Globus pallidus (tissue), 1 donor: ENCODE data around the gene RPS6KA1.
A peak's percentile ranks its signal among the peaks of the same experiment; 100 is the strongest.
"Not testable (repeated sequence)": the region's sequence is repeated elsewhere in the genome, so short reads cannot be mapped to it uniquely, and the experiment has no call there.

Experiments used
- DNase-seq: peaks from one replicate; pipeline ENCODE4 v3.0.0-alpha.2; 2015; ENCODE audit warnings: low spot score

RPS6KA1 gene

DNA sequence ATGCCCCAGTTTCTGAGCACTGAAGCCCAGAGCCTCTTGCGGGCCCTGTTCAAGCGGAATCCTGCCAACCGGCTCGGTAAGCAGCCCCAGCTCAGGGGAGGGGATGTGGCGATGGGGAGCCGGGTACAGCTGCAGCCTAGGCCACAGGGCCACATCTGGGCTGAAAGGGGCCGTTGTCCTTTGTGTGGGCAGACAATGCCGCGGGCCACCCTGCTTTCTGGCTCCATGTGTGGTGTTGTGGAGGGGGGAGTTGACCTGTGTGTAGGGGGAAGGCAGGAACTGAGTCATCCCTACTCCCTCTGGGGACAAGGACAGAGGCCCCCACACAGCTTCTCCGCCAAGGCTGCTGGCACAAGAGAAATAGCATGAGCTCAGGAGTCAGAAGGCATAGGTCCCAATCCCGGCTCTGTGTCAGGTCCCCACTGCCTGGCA is 26.0 kb downstream of the RPS6KA1 start:
- peak; percentile 99 for DNase-seq

DNA sequence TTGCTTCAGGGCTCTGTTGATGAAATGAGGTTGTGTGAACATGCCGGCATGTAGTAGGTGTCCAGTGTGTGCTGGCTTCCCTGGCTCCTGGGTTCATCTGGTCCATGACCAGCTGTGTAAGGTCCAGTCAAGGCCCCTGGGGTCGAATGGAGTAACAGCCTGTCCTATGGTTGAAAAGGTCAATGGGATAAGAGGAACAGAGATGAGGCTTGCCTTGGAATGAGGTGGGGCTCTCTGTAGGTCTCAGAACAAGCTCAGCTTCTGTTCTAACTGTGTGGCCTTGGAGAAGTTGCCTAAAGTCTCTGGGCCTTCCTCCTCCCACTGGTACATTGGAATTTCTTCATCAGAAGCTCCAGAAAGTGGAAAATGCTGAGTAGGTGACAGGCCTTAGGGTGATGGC is 26.6 kb downstream of the RPS6KA1 start:
- no peak for DNase-seq

DNA sequence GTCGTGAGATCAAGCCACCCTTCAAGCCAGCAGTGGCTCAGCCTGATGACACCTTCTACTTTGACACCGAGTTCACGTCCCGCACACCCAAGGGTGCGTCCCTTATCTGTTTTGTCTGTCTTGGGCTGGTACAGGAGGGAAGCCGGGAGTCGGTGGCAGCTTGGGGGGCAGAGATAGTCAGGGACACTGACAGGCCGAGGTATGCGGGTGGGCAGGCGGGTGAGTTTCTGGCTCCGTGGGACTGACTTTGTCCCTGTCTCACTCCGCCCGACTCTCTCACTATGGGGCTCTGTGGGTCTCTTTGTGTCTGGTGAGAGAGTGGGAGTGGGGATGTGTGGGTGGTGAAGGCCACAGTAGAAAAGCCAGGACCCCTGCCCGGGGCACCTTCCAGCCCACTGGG is 27.4 kb downstream of the RPS6KA1 start:
- DNase-seq: no peak

DNA sequence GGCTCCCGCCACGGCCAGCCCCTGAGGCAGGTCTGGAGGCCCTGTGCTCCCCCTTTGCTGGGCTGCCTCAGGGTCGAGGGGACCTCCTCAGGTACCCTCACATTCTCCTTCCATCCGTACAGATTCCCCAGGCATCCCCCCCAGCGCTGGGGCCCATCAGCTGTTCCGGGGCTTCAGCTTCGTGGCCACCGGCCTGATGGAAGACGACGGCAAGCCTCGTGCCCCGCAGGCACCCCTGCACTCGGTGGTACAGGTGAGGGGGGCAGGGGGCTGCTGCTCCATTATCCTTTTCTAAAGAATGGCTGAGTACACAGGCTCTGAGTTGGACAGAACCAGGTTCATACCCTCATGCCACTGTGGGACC is 29.1 kb downstream of the RPS6KA1 start:
- no peak for DNase-seq

DNA sequence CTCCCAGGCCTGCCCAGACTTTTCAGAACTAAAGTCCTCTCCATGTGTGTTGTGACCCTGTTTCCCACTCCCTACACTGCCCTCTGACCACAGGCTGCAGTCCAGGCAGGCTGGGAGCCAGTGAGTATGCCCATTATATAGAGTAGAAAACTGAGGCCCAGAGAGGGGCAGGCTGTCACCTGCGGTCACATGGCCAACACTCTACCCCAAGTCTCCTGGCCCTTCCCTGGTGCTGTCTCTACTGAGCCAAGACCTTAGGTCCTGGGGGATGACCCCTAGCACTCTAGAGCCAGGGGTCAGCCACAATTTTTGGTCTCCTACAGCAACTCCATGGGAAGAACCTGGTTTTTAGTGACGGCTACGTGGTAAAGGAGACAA is 30.8 kb downstream of the RPS6KA1 start:
- no peak for DNase-seq

DNA sequence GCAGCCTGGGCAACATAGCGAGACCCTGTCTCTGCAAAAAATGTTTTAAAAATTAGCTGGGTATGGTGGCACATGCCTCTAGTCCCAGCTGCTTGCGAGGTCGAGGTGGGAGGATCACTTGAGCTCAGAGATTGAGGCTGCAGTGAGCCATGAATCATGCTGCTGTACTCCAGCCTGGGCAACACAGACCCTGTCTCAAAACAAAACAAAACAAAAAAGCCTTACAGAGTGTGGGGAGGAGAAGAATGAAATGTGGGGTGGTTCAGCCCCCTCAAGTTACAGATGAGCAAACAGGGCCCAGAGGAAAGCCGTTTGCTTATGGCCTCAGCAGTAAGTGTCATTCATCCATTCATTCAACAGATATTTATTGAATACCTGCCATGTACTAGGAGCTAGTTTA is 40.7 kb downstream of the RPS6KA1 start:
- DNase-seq: no peak

DNA sequence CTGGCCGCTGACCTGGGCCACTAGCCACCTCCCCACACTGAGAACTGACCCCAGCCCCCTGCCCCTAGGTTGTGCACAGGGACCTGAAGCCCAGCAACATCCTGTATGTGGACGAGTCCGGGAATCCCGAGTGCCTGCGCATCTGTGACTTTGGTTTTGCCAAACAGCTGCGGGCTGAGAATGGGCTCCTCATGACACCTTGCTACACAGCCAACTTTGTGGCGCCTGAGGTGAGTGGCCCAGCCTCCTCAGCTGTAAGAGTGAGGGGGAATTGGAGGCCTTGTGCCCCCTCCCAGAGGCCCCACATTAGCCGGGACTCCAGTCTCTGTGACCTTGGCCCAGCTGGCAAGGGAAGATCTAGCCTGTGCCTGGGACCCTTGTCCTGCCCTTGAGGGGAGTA is 41.8 kb downstream of the RPS6KA1 start:
- DNase-seq: no peak

DNA sequence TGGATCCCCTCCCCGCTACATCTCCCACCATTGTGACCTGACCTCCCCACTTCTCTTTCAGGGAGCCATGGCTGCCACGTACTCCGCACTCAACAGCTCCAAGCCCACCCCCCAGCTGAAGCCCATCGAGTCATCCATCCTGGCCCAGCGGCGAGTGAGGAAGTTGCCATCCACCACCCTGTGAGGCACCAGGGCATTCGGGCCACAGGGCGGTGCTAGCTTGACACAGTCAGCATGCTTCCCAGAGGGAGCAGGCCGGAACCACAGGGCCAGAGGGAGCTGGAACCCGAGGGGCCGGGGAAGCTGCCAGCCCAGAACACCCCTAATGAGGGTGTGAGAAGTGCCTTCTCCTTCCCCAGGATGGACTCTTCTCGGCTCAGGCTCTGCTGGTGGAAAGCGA is 44.5 kb downstream of the RPS6KA1 start:
- DNase-seq: no peak

DNA sequence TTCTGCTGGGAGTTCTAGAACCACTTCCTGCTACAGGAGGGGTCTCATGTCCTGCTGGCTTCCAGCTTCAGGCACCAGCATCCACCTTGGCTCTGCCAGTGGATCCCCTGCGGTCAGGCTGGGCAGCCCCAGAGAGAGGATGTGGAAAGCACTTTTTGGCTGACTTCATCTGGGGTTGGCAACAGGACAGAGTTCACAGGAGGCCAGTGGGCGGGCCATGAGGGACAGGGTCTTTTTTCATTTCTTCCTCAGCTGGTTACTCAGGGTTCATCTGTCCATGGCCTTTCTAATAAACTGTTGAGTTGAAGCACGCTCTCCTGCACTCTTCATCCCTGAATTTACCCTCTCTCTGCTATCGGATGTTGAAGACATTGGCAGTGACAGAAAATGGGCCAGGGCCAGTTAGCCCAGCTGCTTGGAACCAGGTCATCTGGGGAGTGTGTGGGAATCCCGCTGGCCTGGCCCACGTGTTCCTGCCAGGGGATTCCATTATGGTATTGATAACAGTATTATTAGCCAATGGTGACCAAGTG is 45.2 kb downstream of the RPS6KA1 start:
- peak; percentile 47 for DNase-seq

DNA sequence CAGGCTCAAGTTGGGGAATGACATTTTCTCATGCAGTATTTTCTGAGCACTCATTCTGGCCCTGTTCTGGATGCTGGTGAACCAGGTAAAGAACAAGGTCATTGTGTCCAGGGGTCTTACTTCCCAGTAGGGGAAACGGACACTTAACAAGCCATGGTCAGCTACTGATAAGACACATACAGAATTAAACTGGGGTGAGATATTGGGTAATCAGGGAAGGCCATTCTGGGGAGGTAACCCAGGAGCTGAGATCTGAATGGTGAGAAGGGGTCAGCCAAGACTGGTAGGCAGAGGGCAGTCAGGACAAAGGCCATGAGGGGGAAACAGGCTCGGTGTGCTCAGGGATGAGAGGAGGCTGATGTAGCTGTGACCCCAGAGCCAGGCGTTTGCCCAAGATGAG is 45.8 kb downstream of the RPS6KA1 start:
- DNase-seq: no peak

DNA sequence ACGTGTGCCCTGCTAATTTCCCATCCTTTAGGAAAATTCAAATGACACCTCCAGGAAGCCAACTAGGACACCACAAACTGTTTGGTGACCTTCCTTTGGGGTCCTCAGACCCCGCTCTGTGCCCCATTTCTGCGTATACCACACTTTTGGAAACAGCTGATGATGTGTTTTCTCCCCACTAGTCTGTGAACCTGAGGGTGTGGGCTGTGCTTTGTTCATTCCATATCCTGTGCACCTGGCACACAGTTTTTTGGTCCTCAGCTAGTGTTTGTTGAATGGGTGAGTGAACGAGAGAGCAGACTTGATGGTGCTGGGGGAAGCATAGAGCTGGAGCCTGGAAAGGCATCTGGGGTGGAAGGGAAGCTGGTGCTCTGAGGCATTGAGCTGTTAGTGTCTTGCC is 48.6 kb downstream of the RPS6KA1 start:
- DNase-seq: no peak

DNA sequence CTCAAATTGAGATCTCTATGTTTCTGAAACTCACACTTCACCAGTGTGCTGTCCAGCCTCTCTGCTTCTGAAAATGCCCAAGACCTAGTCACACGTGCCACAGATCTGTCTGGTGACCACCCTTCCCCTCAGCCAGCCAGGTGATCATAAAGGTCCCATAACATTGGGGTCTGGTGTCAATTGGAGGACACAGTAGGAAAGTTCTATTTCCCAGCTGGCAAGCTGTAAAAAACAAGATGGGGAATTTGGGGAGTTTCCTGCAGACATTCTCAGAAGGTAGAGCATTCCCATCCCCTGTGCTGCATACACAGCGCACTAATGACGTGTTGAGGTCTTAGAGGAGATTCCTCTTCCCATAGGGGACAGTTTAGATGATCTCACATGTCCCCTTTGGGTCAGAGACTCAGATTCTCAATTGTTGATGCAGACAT is 50.1 kb downstream of the RPS6KA1 start:
- DNase-seq: no peak

DNA sequence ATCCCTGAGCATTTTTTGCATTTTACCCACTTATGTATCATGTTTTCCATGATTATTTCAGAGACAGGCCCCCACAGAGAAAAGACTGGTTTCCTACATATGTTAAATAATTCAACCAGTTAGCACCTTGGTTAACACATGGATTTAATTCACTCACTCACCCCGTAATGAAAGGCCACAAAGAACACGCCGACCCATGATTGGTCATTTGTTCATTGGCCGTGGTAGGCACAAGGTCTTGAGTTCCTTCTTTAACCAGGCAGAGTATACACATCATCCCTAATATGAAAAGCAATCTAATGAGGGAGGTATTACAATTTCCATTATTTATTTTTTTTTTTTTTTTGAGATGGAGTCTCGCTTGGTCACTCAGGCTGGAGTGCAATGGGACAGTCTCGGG is 50.6 kb downstream of the RPS6KA1 start:
- no peak for DNase-seq

DNA sequence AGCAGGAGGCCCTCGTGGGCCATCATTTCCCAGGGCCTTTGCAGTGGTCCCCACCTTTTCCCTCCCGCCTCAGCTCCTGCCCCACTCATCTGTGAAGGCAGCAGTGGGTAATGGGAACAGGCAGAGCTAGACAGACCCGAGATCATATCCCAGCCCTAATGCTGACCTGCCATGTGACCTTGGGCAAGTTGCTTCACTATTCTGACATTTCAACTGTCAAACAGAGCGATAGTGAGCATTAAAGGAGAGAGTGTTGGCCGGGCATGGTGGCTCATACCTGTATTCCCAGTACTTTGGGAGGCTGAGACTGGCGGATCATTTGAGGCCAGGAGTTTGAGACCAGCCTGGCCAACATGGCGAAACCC is 51.7 kb downstream of the RPS6KA1 start:
- no peak for DNase-seq

DNA sequence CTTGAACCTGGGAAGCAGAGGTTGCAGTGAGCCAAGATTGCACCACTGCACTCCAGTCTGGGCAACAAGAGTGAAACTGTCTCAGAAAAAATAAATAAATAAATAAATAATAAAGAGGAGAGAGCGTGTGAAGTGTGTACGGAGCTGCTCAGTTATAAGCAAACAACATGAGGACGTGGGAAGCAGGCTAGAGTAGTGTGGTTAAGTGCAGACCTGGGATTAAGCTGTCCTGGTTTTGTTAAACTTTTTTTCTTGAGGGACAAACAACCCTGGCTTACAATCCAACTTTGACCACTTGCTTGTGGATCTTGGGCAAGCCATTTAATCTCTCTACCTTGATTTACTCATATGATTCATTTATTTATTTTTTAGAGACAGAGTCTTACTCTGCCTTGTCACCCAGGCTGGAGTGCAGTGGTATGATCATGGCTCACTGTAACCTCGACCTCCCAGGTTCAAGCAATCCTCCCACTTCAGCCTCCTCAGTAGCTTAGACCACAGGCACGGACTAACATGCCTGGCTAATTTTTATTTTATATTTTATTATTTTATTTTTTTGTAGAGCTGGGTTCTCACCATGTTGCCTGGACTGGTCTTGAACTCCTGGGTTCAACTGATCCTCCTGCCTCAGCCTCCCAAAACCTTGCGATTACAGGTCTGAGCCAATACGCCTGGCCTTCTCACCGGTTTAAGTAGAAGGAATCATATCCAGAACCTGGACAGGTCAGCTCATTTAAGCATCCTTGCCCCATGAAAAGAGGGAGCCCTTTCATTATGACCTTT is 52.7 kb downstream of the RPS6KA1 start:
- DNase-seq: no peak

DNA sequence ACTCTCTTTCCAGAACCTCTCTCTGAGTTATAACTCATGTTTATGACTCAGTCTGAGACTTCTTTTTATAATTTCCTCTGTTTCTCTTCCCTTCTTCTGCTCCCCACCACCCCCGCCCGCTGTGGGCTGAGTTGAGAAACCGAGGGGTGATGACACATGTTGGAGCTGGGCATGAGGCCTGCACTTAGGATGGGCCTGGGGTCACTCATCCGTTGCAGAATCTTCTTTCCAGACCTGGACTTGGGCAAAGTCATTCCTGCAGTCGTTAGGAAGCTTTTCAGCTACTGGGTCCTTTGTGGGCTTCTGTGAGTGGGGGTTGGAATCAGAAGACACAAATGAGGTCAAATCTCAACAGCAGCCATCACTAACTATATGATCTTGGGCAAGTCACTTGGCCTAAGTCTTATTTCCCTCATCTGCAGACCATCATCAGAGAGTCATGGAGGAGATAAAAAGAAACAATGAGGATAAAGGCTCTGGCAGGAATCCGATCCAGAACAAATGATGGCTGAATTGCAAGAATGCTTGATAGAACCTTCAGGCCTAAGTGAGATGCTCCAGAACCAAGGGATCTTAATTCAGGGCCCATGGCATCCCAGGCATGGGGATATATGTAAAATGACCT is 53.4 kb downstream of the RPS6KA1 start:
- no peak for DNase-seq

DNA sequence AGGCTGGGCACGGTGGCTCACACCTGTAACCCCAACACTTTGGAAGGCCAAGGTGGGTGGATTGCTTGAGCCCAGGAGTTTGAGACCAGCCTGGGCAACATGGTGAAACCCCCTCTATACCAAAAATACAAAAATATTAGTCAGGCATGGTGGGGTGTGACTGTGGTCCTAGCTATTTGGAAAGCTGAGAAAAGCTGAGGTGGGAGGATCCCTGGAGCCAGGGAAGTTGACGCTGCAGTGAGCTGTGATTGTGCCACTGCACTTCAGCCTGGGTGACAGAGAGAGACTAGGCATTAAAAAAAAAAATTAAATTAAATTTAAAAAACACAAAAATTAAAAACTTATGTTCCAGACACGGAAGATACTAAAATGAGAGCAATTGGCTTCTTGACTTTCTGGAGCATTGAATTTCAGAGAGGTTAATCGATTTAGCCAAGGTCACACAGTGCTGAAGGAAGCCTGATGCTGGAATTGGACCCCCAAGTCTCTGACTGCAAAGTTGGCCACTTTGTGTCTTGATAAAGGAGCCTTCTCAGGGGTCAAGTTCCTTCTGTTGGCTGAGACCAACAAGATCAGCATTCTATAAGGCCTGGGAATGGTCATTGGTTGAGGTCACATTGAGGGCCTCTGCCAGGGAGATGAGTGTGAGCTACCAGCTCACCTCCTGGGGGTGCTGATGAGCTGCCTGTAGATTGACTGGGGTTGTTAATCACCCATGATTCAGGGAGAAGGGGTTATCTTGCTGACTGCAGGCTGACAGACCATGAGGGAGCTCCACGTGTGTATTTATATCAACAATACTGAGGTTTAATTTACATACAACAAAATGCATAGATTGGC is 54.3 kb downstream of the RPS6KA1 start:
- no peak for DNase-seq

DNA sequence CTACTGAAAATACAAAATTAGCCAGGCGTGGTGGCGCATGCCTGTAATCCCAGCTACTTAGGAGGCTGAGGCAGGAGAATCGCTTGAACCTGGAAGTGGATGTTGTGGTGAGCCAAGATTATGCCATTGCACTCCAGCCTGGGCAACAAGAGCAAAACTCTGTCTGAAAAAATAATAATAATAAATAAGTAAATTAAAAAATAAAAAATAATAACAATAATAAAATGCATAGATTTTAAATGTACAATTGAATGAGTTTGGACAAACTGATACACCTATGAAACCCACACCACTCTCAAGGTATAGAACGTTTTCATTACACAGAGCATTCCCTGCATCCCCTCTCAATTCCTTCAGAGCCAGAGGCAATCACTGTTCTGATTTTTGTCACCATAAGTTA is 55.0 kb downstream of the RPS6KA1 start:
- not testable (repeated sequence) for DNase-seq

DNA sequence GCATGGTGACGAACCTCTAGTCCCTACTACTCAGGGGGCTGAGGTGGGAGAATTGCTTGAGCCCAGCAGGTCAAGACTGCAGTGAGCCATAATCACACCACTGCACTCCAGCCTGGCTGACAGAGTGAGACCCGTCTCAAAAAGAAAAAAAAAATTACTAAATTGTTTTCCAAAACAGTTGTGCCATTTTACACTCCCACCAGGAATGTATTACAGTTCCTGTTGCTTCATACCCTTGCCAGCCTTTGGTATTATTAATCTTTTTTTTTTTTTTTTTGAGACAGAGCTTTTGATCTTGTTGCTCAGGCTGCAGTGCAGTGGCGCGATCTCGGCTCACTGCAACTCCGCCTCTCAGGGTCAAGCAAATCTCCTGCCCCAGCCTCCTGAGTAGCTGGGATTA is 55.9 kb downstream of the RPS6KA1 start:
- no peak for DNase-seq

DNA sequence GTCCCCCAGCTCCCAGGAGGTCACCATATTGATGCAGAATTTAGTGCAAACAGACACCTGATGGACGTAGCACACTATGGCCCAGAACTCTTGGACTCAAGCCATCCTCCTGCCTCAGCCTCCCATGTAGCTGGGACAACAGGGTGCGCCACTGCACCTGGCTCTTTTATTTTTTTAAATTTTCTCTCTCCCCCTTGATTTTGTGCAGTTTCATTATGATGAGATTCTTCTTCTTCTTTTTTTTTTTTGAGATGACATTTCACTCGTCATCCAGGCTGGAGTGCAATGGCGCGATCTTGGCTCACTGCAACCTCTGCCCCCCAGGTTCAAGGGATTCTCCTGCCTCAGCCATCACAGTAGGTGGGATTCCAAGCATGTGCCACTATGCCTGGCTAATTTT is 63.8 kb downstream of the RPS6KA1 start:
- no peak for DNase-seq

DNA sequence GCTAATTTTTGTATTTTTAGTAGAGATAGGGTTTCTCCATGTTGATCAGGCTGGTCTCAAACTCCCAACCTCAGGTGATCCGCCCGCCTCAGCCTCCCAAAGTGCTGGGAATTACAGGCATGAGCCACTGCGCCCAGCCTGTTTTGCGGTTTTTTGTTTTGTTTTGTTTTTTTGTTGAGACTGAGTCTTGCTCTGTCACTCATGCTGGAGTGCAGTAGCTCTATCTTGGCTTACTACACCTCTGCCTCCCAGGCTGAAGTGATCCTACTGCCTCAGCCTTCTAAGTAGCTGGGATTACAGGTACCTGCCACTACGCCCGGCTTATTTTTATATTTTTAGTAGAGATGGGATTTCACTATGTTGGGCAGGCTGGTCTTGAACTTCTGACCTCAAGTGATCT is 65.0 kb downstream of the RPS6KA1 start:
- DNase-seq: not testable (repeated sequence)

DNA sequence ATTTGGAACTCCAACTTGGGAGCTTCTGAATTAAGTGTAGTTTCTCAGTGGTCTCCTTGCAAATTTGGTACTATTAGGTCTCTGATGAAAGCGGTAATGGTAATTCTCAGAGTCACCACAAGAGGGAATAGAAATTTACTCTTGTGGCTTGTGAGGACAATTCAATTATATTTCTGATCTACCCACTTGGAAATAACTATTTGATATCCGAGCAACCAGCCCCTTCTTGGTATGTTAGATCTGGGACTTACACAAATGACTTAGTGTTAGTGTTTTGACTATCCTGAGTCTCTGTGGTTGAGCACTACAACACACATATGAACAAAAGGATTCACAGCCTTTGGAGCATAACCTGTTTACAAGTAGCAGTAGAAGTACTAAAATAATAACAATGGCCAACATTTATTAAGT is 68.1 kb downstream of the RPS6KA1 start:
- peak; percentile 69 for DNase-seq

DNA sequence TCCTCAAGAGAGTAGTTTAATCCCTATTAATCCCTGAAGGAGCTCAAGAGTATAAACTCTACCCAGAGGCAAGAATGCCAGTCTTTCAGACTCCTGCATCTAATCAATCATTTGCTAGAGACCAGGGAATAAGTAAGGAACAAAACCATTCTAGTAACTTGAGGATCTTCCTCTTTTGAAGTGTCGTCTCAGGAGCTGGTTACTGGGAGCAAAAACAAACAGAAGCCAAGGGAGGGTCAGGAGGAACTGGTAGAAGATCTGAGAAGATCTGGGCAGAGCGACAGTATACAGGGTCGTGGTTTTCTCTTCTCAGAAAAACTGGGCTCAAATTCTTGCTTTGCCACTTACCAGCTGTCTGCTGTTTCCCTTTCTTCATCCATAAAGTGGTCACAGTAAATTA is 69.3 kb downstream of the RPS6KA1 start:
- DNase-seq: peak; percentile 23
